Measurements from ENCODE around the gene RBPJ.

Gene RBPJ

GRCh38 chr4:26288355-26288909 lies 32.4 kb upstream of the RBPJ start:
- H3K9me3 ChIP-seq (ENCODE audit: control insufficient read depth in 2 of 2, low read length in 2 of 2): no peaks in the 10 kb centered on the region
- no peaks in the 10 kb centered on the region for H3K4me1 ChIP-seq (ENCODE audit: control insufficient read depth, insufficient read depth, low read length)
- no peaks in the 10 kb centered on the region for H3K27me3 ChIP-seq (ENCODE audit: control insufficient read depth in 1 of 2, insufficient read depth in 2 of 2, low read length in 2 of 2)
- no peak overlapping the region for H3K9ac ChIP-seq (ENCODE audit: low read length in 2 of 2)
- H3K27ac ChIP-seq (ENCODE audit: low read length): no peak overlapping the region
- no peaks in the 10 kb centered on the region for H3K36me3 ChIP-seq (ENCODE audit: control insufficient read depth in 2 of 2, insufficient read depth in 2 of 2, low read length in 2 of 2)
- H3K4me3 ChIP-seq (ENCODE audit: low read length in 2 of 2): no peak overlapping the region

DNA sequence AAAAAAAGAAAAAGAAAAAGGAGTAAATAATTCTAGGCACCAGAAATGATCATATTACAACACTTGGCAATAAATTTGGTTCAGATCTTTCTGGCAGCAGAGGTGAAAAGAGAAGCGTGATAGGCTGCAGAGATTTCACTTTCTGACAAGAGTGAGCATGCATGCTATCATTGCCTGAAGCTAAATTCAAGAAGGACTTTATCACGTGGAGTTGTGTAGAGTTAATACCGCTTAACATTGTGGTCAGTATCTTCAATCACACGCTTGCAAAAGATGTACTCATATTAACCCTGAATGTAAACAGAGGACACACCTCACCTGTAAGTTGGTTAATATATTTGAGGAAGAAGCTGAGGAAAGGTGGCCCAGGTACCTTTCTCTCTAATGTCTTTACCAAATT lies 31.4 kb upstream of the RBPJ start:
- Histone ChIP-seq H3K4me3 (ENCODE audit: low read length in 2 of 2) (no peak overlapping the region), H3K9me3 (ENCODE audit: control insufficient read depth in 2 of 2, low read length in 2 of 2) (no peaks in the 10 kb centered on the region), H3K36me3 (ENCODE audit: control insufficient read depth in 2 of 2, insufficient read depth in 2 of 2, low read length in 2 of 2) (no peaks in the 10 kb centered on the region), H3K27me3 (ENCODE audit: control insufficient read depth in 1 of 2, insufficient read depth in 2 of 2, low read length in 2 of 2) (no peaks in the 10 kb centered on the region), H3K27ac (ENCODE audit: low read length) (no peak overlapping the region), H3K4me1 (ENCODE audit: control insufficient read depth, insufficient read depth, low read length) (no peaks in the 10 kb centered on the region), H3K9ac (ENCODE audit: low read length in 2 of 2) (no peak overlapping the region)

GRCh38 chr4:26290321-26290720 lies 30.5 kb upstream of the RBPJ start:
- no peak overlapping the region for H3K4me3 ChIP-seq (ENCODE audit: low read length in 2 of 2)
- no peaks in the 10 kb centered on the region for H3K4me1 ChIP-seq (ENCODE audit: control insufficient read depth, insufficient read depth, low read length)
- no peaks in the 10 kb centered on the region for H3K27me3 ChIP-seq (ENCODE audit: control insufficient read depth in 1 of 2, insufficient read depth in 2 of 2, low read length in 2 of 2)
- no peaks in the 10 kb centered on the region for H3K36me3 ChIP-seq (ENCODE audit: control insufficient read depth in 2 of 2, insufficient read depth in 2 of 2, low read length in 2 of 2)
- no peaks in the 10 kb centered on the region for H3K9me3 ChIP-seq (ENCODE audit: control insufficient read depth in 2 of 2, low read length in 2 of 2)
- no peak overlapping the region for H3K27ac ChIP-seq (ENCODE audit: low read length)
- no peak overlapping the region for H3K9ac ChIP-seq (ENCODE audit: low read length in 2 of 2)

DNA sequence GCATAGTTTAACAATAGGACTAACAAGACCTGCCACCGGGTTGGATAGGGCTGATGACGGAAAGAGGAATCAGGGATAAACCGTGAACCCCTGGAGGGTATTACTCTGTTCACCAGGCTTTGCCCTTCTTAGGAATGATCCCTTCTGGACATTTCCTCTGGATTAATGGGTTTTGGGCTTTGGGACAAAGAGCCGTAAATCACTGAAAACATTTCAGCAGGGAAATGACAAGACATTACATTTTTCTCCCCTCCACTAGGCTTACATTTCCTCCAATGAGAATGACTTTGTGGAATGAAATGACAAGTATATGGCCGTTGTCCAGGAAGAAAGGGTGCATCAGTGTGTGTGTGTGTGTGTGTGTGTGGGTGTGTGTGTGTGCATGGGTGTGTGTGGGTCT lies 25.9 kb upstream of the RBPJ start:
- no peaks in the 10 kb centered on the region for H3K27me3 ChIP-seq (ENCODE audit: control insufficient read depth in 1 of 2, insufficient read depth in 2 of 2, low read length in 2 of 2)
- H3K9ac ChIP-seq (ENCODE audit: low read length in 2 of 2): no peak overlapping the region
- no peaks in the 10 kb centered on the region for H3K9me3 ChIP-seq (ENCODE audit: control insufficient read depth in 2 of 2, low read length in 2 of 2)
- no peak overlapping the region for H3K4me3 ChIP-seq (ENCODE audit: low read length in 2 of 2)
- H3K36me3 ChIP-seq (ENCODE audit: control insufficient read depth in 2 of 2, insufficient read depth in 2 of 2, low read length in 2 of 2): no peaks in the 10 kb centered on the region
- no peak overlapping the region for H3K27ac ChIP-seq (ENCODE audit: low read length)
- peaks cover 3% of the 10 kb centered on the region for H3K4me1 ChIP-seq (ENCODE audit: control insufficient read depth, insufficient read depth, low read length)

DNA sequence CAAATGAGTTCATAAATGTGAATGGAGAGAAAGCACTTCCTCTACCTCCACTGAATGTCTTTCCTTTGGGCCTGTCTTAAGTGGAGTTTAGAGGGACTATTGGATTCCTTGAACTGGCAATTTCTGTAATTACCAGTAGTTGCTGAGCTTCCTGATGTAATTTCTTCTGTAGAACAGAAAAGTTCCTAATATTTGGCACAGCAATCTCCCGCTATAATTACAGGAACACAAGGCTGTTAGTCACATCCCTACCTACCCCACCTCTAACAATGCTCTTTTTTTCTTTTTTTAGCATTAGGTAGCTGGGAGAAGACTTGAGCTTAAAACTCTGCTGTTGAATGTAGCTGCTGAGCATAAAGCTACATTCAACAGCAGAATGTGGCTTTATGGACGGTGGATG lies 24.8 kb upstream of the RBPJ start:
- Histone ChIP-seq H3K27ac (ENCODE audit: low read length) (no peak overlapping the region), H3K9me3 (ENCODE audit: control insufficient read depth in 2 of 2, low read length in 2 of 2) (no peaks in the 10 kb centered on the region), H3K4me1 (ENCODE audit: control insufficient read depth, insufficient read depth, low read length) (peaks cover 3% of the 10 kb centered on the region), H3K9ac (ENCODE audit: low read length in 2 of 2) (no peak overlapping the region), H3K27me3 (ENCODE audit: control insufficient read depth in 1 of 2, insufficient read depth in 2 of 2, low read length in 2 of 2) (no peaks in the 10 kb centered on the region), H3K36me3 (ENCODE audit: control insufficient read depth in 2 of 2, insufficient read depth in 2 of 2, low read length in 2 of 2) (no peaks in the 10 kb centered on the region), H3K4me3 (ENCODE audit: low read length in 2 of 2) (no peak overlapping the region)

DNA sequence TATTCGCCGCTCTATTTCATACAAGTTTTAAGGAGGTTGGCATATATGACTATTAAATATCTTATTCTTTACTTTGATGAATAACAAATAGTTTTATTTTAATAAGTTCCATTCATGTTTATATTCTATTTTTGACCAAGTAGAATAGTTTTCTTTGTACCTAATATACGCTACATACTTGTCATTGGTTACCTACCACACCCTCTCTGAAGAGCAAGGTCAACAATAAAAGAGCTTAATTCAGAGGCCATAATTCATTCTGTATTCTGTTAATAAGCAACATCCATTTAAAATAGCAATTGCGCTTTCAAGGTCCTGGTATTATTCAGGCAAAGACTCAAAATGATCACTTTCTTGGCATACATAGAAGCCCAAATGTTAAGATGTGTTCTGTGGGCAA lies 24.3 kb upstream of the RBPJ start:
- Histone ChIP-seq H3K4me1 (ENCODE audit: control insufficient read depth, insufficient read depth, low read length) (peaks cover 3% of the 10 kb centered on the region), H3K9me3 (ENCODE audit: control insufficient read depth in 2 of 2, low read length in 2 of 2) (no peaks in the 10 kb centered on the region), H3K36me3 (ENCODE audit: control insufficient read depth in 2 of 2, insufficient read depth in 2 of 2, low read length in 2 of 2) (no peaks in the 10 kb centered on the region), H3K27ac (ENCODE audit: low read length) (no peak overlapping the region), H3K27me3 (ENCODE audit: control insufficient read depth in 1 of 2, insufficient read depth in 2 of 2, low read length in 2 of 2) (no peaks in the 10 kb centered on the region), H3K9ac (ENCODE audit: low read length in 2 of 2) (no peak overlapping the region), H3K4me3 (ENCODE audit: low read length in 2 of 2) (no peak overlapping the region)

DNA sequence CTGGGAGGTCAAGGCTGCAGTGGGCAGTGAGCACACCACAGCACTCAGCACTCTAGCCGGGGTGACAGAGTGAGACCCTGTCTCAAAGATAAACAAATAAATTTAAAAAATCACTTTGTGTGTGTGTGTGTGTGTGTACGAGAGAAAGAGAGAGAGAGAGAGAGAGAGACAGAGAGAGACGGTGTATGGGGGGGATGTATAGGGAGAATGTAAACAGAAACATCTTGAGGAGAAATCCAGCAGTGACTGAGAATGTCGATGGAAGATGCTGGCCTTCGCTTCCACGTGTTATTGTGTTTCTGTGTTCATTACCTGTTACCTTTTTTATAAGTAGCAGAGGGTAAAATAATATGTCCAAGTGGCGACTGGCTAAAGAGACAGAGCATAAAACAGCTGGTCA lies 23.6 kb upstream of the RBPJ start:
- H3K9me3 ChIP-seq (ENCODE audit: control insufficient read depth in 2 of 2, low read length in 2 of 2): no peaks in the 10 kb centered on the region
- no peak overlapping the region for H3K27ac ChIP-seq (ENCODE audit: low read length)

GRCh38 chr4:26298198-26298947 lies 22.4 kb upstream of the RBPJ start:
- H3K27me3 ChIP-seq (ENCODE audit: control insufficient read depth in 1 of 2, insufficient read depth in 2 of 2, low read length in 2 of 2): no peaks in the 10 kb centered on the region
- H3K9me3 ChIP-seq (ENCODE audit: control insufficient read depth in 2 of 2, low read length in 2 of 2): no peaks in the 10 kb centered on the region
- no peak overlapping the region for H3K9ac ChIP-seq (ENCODE audit: low read length in 2 of 2)
- no peak overlapping the region for H3K4me3 ChIP-seq (ENCODE audit: low read length in 2 of 2)
- H3K36me3 ChIP-seq (ENCODE audit: control insufficient read depth in 2 of 2, insufficient read depth in 2 of 2, low read length in 2 of 2): no peaks in the 10 kb centered on the region
- peaks cover 3% of the 10 kb centered on the region for H3K4me1 ChIP-seq (ENCODE audit: control insufficient read depth, insufficient read depth, low read length)
- no peak overlapping the region for H3K27ac ChIP-seq (ENCODE audit: low read length)

More for the DNA sequence above, 23.6 kb upstream of the RBPJ start:
- Histone ChIP-seq H3K4me1 (ENCODE audit: control insufficient read depth, insufficient read depth, low read length) (peaks cover 3% of the 10 kb centered on the region), H3K36me3 (ENCODE audit: control insufficient read depth in 2 of 2, insufficient read depth in 2 of 2, low read length in 2 of 2) (no peaks in the 10 kb centered on the region), H3K27me3 (ENCODE audit: control insufficient read depth in 1 of 2, insufficient read depth in 2 of 2, low read length in 2 of 2) (no peaks in the 10 kb centered on the region), H3K9ac (ENCODE audit: low read length in 2 of 2) (no peak overlapping the region), H3K4me3 (ENCODE audit: low read length in 2 of 2) (no peak overlapping the region)

DNA sequence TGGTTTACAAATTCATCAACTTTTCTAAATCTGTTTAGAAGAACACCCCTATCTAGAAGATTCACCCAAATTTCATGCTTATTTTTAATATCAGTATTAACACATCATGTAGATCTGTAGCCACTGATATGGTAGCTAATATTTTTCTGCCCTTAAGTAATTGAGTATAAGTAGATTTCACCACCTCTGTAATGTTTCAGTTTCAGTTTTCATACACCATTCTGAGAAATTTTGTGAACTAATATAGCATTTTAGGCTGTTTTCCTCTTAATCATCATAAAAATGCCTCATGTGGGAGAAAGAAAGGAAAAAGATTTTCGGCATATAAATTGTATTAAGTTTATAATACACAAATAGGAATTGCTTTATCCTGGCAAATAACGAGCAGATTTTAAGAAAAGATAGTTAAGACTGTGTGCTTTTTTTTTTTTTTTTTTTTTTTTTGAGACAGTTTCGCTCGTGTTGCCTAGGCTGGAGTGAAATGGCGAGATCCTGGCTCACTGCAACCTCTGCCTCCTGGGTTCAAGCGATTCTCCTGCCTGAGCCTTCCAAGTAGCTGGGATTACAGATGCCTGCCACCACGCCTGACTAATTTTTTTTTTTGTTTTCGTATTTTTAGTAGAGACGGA lies 21.4 kb upstream of the RBPJ start:
- Histone ChIP-seq H3K9me3 (ENCODE audit: control insufficient read depth in 2 of 2, low read length in 2 of 2) (no peaks in the 10 kb centered on the region), H3K4me1 (ENCODE audit: control insufficient read depth, insufficient read depth, low read length) (peaks cover 3% of the 10 kb centered on the region), H3K36me3 (ENCODE audit: control insufficient read depth in 2 of 2, insufficient read depth in 2 of 2, low read length in 2 of 2) (no peaks in the 10 kb centered on the region), H3K27me3 (ENCODE audit: control insufficient read depth in 1 of 2, insufficient read depth in 2 of 2, low read length in 2 of 2) (no peaks in the 10 kb centered on the region), H3K9ac (ENCODE audit: low read length in 2 of 2) (no peak overlapping the region), H3K4me3 (ENCODE audit: low read length in 2 of 2) (no peak overlapping the region), H3K27ac (ENCODE audit: low read length) (no peak overlapping the region)

DNA sequence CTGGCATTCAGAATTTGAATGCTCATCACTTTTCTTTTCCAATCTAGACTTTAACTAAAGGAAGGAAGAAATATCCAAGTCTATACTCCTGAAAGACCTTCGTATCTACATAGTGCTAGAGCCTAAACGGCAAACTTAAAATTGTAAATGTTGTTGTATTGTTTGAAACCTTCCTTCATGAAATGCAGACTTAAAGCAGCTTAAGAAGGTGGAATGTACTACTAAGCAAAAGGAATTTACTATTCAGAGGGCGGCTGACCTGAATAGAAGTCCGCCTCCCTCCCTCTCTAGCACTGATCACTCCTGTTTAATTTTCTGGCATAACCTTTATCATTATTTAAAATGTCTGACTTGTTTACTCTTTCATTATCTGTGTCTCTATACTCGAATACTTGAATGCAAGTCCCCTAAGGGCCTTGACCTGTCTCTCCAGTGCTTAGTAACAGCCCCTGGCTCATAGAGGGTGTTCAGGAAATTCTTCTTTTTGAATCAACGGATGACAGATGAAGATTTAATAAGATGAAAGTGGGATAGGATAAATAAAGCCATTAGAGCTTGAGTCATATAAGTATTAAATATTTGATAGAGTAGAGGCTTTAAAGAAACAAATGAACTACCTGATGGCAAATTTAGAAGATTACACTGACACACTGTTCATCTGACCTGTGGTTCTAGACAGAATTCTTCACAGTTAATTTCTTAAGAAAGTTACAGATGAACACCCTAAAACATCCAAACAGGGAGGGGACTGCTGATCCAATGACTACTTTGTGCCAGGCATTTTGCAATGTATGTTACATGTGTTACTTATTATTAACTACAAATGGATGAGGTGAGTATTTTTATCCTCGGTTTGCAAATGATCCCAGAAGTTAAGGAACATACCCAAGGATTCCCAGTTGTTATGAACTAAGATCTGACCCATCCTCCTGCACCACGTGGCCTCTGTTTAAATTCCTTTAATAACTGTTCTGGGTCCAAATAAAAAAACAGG lies 20.2 kb upstream of the RBPJ start:
- Histone ChIP-seq H3K4me1 (ENCODE audit: control insufficient read depth, insufficient read depth, low read length) (peaks cover 3% of the 10 kb centered on the region), H3K27me3 (ENCODE audit: control insufficient read depth in 1 of 2, insufficient read depth in 2 of 2, low read length in 2 of 2) (no peaks in the 10 kb centered on the region)

More for the DNA sequence above, 20.2 kb upstream of the RBPJ start:
- Histone ChIP-seq H3K27ac (ENCODE audit: low read length) (no peak overlapping the region), H3K9ac (ENCODE audit: low read length in 2 of 2) (no peak overlapping the region), H3K36me3 (ENCODE audit: control insufficient read depth in 2 of 2, insufficient read depth in 2 of 2, low read length in 2 of 2) (no peaks in the 10 kb centered on the region), H3K9me3 (ENCODE audit: control insufficient read depth in 2 of 2, low read length in 2 of 2) (no peaks in the 10 kb centered on the region), H3K4me3 (ENCODE audit: low read length in 2 of 2) (no peak overlapping the region)
